ENCODE data around the gene BPIFB1.

Gene BPIFB1

GRCh38 chr20:33332905-33333456 is 50.0 kb downstream of the BPIFB1 start:
- no peak for DNase-seq

GRCh38 chr20:33333616-33334015 is 50.6 kb downstream of the BPIFB1 start:
- no peak for DNase-seq

GRCh38 chr20:33334111-33334510 is 51.1 kb downstream of the BPIFB1 start:
- DNase-seq = no peak

GRCh38 chr20:33336375-33336774 is 53.4 kb downstream of the BPIFB1 start:
- no peak for DNase-seq

GRCh38 chr20:33337119-33337518 is 54.1 kb downstream of the BPIFB1 start:
- DNase-seq = no peak

- no peak for DNase-seq
Measured at GRCh38 chr20:33337531-33338165, 54.6 kb downstream of the BPIFB1 start.

GRCh38 chr20:33338467-33339258 is 55.6 kb downstream of the BPIFB1 start:
- no peak for DNase-seq

GRCh38 chr20:33339515-33340058 is 56.6 kb downstream of the BPIFB1 start:
- no peak for DNase-seq

- no peak for DNase-seq
Measured at GRCh38 chr20:33343521-33343920, 60.5 kb downstream of the BPIFB1 start.

- no peak for DNase-seq
Measured at GRCh38 chr20:33345342-33345741, 62.3 kb downstream of the BPIFB1 start.

GRCh38 chr20:33348136-33348937 is 65.3 kb downstream of the BPIFB1 start:
- no peak for DNase-seq

- DNase-seq = no peak
Measured at GRCh38 chr20:33349493-33349892, 66.5 kb downstream of the BPIFB1 start.

GRCh38 chr20:33351696-33352095 is 68.7 kb downstream of the BPIFB1 start:
- no peak for DNase-seq

GRCh38 chr20:33352258-33353012 is 69.4 kb downstream of the BPIFB1 start:
- no peak for DNase-seq

GRCh38 chr20:33353013-33353402 is 70.0 kb downstream of the BPIFB1 start:
- no peak for DNase-seq

Data from CD4-positive, alpha-beta T cell treated with Interleukin-4 for 1 hour (primary cell).